Measurements from ENCODE around the gene ZNF808.
"Not testable (repeated sequence)": the region's sequence is repeated elsewhere in the genome, so short reads cannot be mapped to it uniquely, and the experiment has no call there.

Gene ZNF808

GRCh38 chr19:52535771-52536447, 8.4 kb downstream of the ZNF808 start:
- Histone ChIP-seq H3K27ac (peak overlapping the region; percentile 69), H3K4me1 (ENCODE audit: control insufficient read depth in 1 of 2, insufficient read depth in 1 of 2, low read depth in 1 of 2, low read length in 1 of 2) (peaks cover 28 to 36% of the 10 kb centered on the region in 2 experiments), H3K27me3 (no peaks in the 10 kb centered on the region), H3K4me3 (ENCODE audit: low read depth in 1 of 2, low read length in 1 of 2) (peak overlapping the region; percentile 72 to 76), H3K9me3 (no peaks in the 10 kb centered on the region), H3K36me3 (no peaks in the 10 kb centered on the region)
- TF ChIP-seq CTCF (IDR thresholded peaks at IDR 0.05), result peak; percentile 52

GRCh38 chr19:52536448-52536800, 9.0 kb downstream of the ZNF808 start:
- TF ChIP-seq CTCF (IDR thresholded peaks at IDR 0.05), result no peak
- H3K4me1 ChIP-seq (ENCODE audit: control insufficient read depth in 1 of 2, insufficient read depth in 1 of 2, low read depth in 1 of 2, low read length in 1 of 2), result peaks cover 28 to 36% of the 10 kb centered on the region in 2 experiments
- H3K36me3 ChIP-seq, result no peaks in the 10 kb centered on the region
- H3K27ac ChIP-seq, result peak overlapping the region; percentile 69
- H3K27me3 ChIP-seq, result no peaks in the 10 kb centered on the region
- no peaks in the 10 kb centered on the region for H3K9me3 ChIP-seq
- peak overlapping the region; percentile 72 to 76 for H3K4me3 ChIP-seq (ENCODE audit: low read depth in 1 of 2, low read length in 1 of 2)

GRCh38 chr19:52538815-52539214, 11.3 kb downstream of the ZNF808 start:
- not testable (repeated sequence) for H3K27me3 ChIP-seq; H3K9me3 ChIP-seq; H3K4me3 ChIP-seq (ENCODE audit: low read depth in 1 of 2, low read length in 1 of 2); H3K36me3 ChIP-seq
- H3K27ac ChIP-seq, result peak overlapping the region; percentile 36
- peaks cover 24 to 31% of the 10 kb centered on the region in 2 experiments for H3K4me1 ChIP-seq (ENCODE audit: control insufficient read depth in 1 of 2, insufficient read depth in 1 of 2, low read depth in 1 of 2, low read length in 1 of 2)

GRCh38 chr19:52541176-52541575, 13.7 kb downstream of the ZNF808 start:
- peaks cover 32% of the 10 kb centered on the region for H3K36me3 ChIP-seq
- not testable (repeated sequence) for H3K27me3 ChIP-seq; H3K4me3 ChIP-seq (ENCODE audit: low read depth in 1 of 2, low read length in 1 of 2); H3K4me1 ChIP-seq (ENCODE audit: control insufficient read depth in 1 of 2, insufficient read depth in 1 of 2, low read depth in 1 of 2, low read length in 1 of 2); H3K9me3 ChIP-seq; H3K27ac ChIP-seq

GRCh38 chr19:52541608-52542007, 14.1 kb downstream of the ZNF808 start:
- no peak overlapping the region for H3K4me3 ChIP-seq (ENCODE audit: low read depth in 1 of 2, low read length in 1 of 2)
- peaks cover 34% of the 10 kb centered on the region for H3K36me3 ChIP-seq
- H3K27ac ChIP-seq, result no peak overlapping the region
- H3K4me1 ChIP-seq (ENCODE audit: control insufficient read depth in 1 of 2, insufficient read depth in 1 of 2, low read depth in 1 of 2, low read length in 1 of 2), result peaks cover under 1 to 6% of the 10 kb centered on the region in 2 experiments
- no peak for TF ChIP-seq CTCF (IDR thresholded peaks at IDR 0.05)
- no peaks in the 10 kb centered on the region for H3K27me3 ChIP-seq
- no peaks in the 10 kb centered on the region for H3K9me3 ChIP-seq

GRCh38 chr19:52542541-52542940, 15.1 kb downstream of the ZNF808 start:
- not testable (repeated sequence) for H3K27me3 ChIP-seq; H3K4me3 ChIP-seq (ENCODE audit: low read depth in 1 of 2, low read length in 1 of 2); H3K9me3 ChIP-seq; H3K4me1 ChIP-seq (ENCODE audit: control insufficient read depth in 1 of 2, insufficient read depth in 1 of 2, low read depth in 1 of 2, low read length in 1 of 2); H3K27ac ChIP-seq
- H3K36me3 ChIP-seq, result peaks cover 34% of the 10 kb centered on the region

- peaks cover 40% of the 10 kb centered on the region for H3K36me3 ChIP-seq
- no peak for TF ChIP-seq CTCF (IDR thresholded peaks at IDR 0.05)
- no peak overlapping the region for H3K27ac ChIP-seq
- H3K9me3 ChIP-seq, result peaks cover under 1% of the 10 kb centered on the region
- H3K4me3 ChIP-seq (ENCODE audit: low read depth in 1 of 2, low read length in 1 of 2), result no peak overlapping the region
- no peaks in the 10 kb centered on the region for H3K27me3 ChIP-seq
- H3K4me1 ChIP-seq (ENCODE audit: control insufficient read depth in 1 of 2, insufficient read depth in 1 of 2, low read depth in 1 of 2, low read length in 1 of 2), result peaks cover 0 to 2% of the 10 kb centered on the region in 2 experiments
These were observed 15.7 kb downstream of the ZNF808 start for GRCh38 chr19:52542984-52543664.

Measured in neutrophil (primary cell).